Hepatocyte (in vitro differentiated cells): ENCODE measurements around the gene CD44.

Experiments used
- CTCF ChIP-seq: fragments of 200-600 bp; sonication (generic); IDR thresholded peaks from 2 replicates; pipeline ENCODE4 v1.5.1; 2016; ENCODE audit warnings: antibody characterized with exemption, mild to moderate bottlenecking; ENCODE audit not compliant: poor library complexity
- EZH2 ChIP-seq: fragments of 200-600 bp; sonication (generic); IDR thresholded peaks from 2 replicates; pipeline ENCODE4 v1.6.1; 2016; ENCODE audit warnings: antibody characterized with exemption, mild to moderate bottlenecking, borderline replicate concordance

- TF ChIP-seq CTCF (no peak), EZH2 (no peak)
These were observed 30.1 kb downstream of the CD44 start for GRCh38 chr11:35169112-35169511.
